PC-3 (cell line): ENCODE measurements around the gene EPHB2. TPM values are rescaled to one million over a fixed set of nuclear protein-coding genes. Genes with fewer than 3 reads are reported as not detected.

ENCODE experiments used
- ATAC-seq: fragments of 200-7000 bp; cut with Tn5 transposase; 2 replicates; pipeline ENCODE4 v1.9.1; 2020; ENCODE audit warnings: mild to moderate bottlenecking, moderate library complexity
- BruUV-seq: library from RNA; stranded (reverse); fragments of 400-500 nt; replicated peaks from 2 replicates; lab custom pipeline; 2021; lab: Mats Ljungman, UMichigan
- CTCF ChIA-PET: fragments of 300-600 bp; sonication (Branson Sonifier 250); formaldehyde crosslinking; loops from one replicate; lab custom pipeline; 2022; ENCODE audit warnings: antibody characterized with exemption; lab: Charles Lee
- POLR2A ChIA-PET: fragments of 300-600 bp; sonication (Branson Sonifier 250); formaldehyde crosslinking; loops from one replicate; lab custom pipeline; 2022; ENCODE audit warnings: antibody characterized with exemption; ENCODE audit not compliant: unreplicated experiment; lab: Charles Lee
- DNase-seq: peaks from one replicate; pipeline ENCODE4 v3.0.0-alpha.2; 2015
- H2AFZ ChIP-seq: fragments of 300-600 bp; sonication (generic); 2 replicates; pipeline ENCODE4 v1.6.0; 2016; ENCODE audit warnings: antibody characterized with exemption, low read length
- H3F3A ChIP-seq: fragments of 300-600 bp; sonication (generic); one replicate; pipeline ENCODE4 v1.6.0; 2017; ENCODE audit warnings: antibody characterized with exemption, low read length, control low read depth, mild to moderate bottlenecking; ENCODE audit not compliant: unreplicated experiment
- H3K27ac ChIP-seq: fragments of 300-600 bp; sonication (generic); 2 replicates; pipeline ENCODE4 v1.5.1; 2016; ENCODE audit warnings: mild to moderate bottlenecking, low read length
- H3K27me3 ChIP-seq: fragments of 300-600 bp; sonication (generic); 2 replicates; pipeline ENCODE4 v1.6.1; 2016; ENCODE audit warnings: low read length, mixed read lengths
- H3K36me3 ChIP-seq: fragments of 300-600 bp; sonication (generic); 2 replicates; pipeline ENCODE4 v1.6.1; 2016; ENCODE audit warnings: low read depth, mixed run types, low read length, mixed read lengths
- H3K4me1 ChIP-seq: fragments of 300-600 bp; sonication (generic); 2 replicates; pipeline ENCODE4 v1.5.1; 2016; ENCODE audit warnings: low read length; ENCODE audit not compliant: insufficient read depth
- H3K4me2 ChIP-seq: fragments of 300-600 bp; sonication (generic); 2 replicates; pipeline ENCODE4 v1.6.0; 2016; ENCODE audit warnings: low read length
- H3K4me3 ChIP-seq: fragments of 300-600 bp; sonication (generic); 2 replicates; pipeline ENCODE4 v1.5.1; 2016; ENCODE audit warnings: mild to moderate bottlenecking, low read length, mixed read lengths
- H3K79me2 ChIP-seq: fragments of 300-600 bp; sonication (generic); 2 replicates; pipeline ENCODE4 v1.6.1; 2017; ENCODE audit warnings: low read length, mixed read lengths
- H3K9ac ChIP-seq: fragments of 300-600 bp; sonication (generic); 2 replicates; pipeline ENCODE4 v1.6.0; 2016; ENCODE audit warnings: mild to moderate bottlenecking, low read length
- H3K9me2 ChIP-seq: fragments of 300-600 bp; sonication (generic); replicated peaks from 2 replicates; pipeline ENCODE4 v1.6.1; 2016; ENCODE audit warnings: mixed run types, low read length, mixed read lengths
- H3K9me3 ChIP-seq: fragments of 300-600 bp; sonication (generic); 2 replicates; pipeline ENCODE4 v1.6.1; 2016; ENCODE audit warnings: low read length, mixed read lengths
- H4K20me1 ChIP-seq: fragments of 300-600 bp; sonication (generic); 2 replicates; pipeline ENCODE4 v1.6.1; 2016; ENCODE audit warnings: low read length, mixed read lengths
- CTCF ChIP-seq: fragments of 300-600 bp; sonication (generic); conservative IDR thresholded peaks from 2 replicates; pipeline ENCODE4 v1.5.1; 2017; ENCODE audit warnings: antibody characterized with exemption, low read depth, mild to moderate bottlenecking, low read length
- EZH2 ChIP-seq: fragments of 300-600 bp; sonication (generic); IDR thresholded peaks from one replicate; pipeline ENCODE4 v1.6.1; 2017; ENCODE audit warnings: antibody characterized with exemption, mild to moderate bottlenecking, low read length; ENCODE audit not compliant: unreplicated experiment
- EZH2phosphoT487 ChIP-seq: fragments of 300-600 bp; sonication (generic); IDR thresholded peaks from 2 replicates; pipeline ENCODE4 v1.6.1; 2018; ENCODE audit warnings: mild to moderate bottlenecking, antibody characterized with exemption, low read length, borderline replicate concordance
- intact Hi-C: fragments of 100-400 bp; cut with micrococcal nuclease; formaldehyde crosslinking; loops from 2 replicates; pipeline ENCODE4 v1.9.0; 2023
- total RNA-seq: library from RNA; depleted of rRNA; stranded (reverse); fragments of >200 nt; gene quantifications from 2 replicates; pipeline ENCODE4 v1.2.3, GENCODE V29; 2014

The EPHB2 gene
- total RNA-seq, 1 experiment from 2014 or later = 23.2 TPM

DNA sequence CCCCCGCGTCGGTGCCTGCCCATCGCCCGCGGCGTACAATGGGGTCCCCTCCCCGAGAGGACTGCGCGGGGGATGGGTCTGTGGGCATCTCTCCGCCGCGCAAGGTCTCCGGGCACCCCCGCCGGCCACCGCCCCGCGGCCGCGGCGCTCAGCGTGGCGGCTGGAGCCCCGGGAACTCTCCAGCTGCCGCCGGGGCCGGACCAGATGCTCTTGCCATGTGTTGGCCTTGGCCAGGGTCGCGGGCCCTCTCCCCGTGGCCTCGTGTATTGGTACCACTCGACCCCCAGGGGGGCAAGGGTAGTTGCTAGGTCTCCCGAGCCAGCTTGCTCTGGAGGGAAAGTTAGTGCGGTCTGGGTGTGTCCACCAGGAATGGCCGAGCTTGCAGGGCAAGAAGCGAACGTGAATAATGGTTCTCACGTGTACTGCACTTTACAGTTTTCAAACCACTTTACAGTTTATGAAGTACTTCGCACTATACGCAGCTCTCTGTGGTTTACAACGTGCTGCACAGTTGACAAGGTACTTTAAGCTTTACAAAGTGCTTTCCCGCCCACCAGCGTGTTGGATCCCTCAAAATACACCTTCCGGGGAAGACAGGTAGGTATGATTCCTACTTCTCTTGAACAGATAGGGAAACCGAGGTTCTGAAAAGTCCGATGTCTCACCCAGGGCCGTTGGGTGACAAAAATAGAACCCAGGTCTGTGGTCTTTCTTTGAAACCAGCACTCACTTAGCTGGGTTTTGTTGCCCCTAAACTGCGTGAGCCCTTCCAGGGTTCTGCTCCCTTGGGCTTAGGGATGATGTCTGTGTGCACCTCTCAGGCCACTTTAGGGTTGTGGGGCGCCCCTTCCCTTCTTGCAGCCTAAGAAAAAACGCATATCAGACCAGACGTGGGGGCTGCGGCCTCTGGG is 1.2 kb downstream of the EPHB2 start:
- no TSS peak for BruUV-seq
- ChIA-PET POLR2A (no interaction called here), CTCF (interaction anchor here (1.5 kb wide), 1 partner anchor 7 kb away, joined by 7 read pairs; no protein-coding TSS in a partner anchor)
- peak overlapping the region; percentile 25 for H3K9ac ChIP-seq
- no peaks in the 10 kb centered on the region for H3F3A ChIP-seq
- peaks cover 6% of the 10 kb centered on the region; the same call in 1 of the 2 replicates for H3K79me2 ChIP-seq
- no peak for TF ChIP-seq CTCF
- no peak for TF ChIP-seq EZH2
- TF ChIP-seq EZH2phosphoT487 = no peak
- no peaks in the 10 kb centered on the region for H3K36me3 ChIP-seq
- ATAC-seq = peak; percentile 5; the same call in 1 of the 2 replicates
- H3K4me3 ChIP-seq = peak overlapping the region; percentile 81
- H3K27me3 ChIP-seq = no peaks in the 10 kb centered on the region
- no peak overlapping the region for H3K27ac ChIP-seq
- no peaks in the 10 kb centered on the region for H3K9me2 ChIP-seq
- peak overlapping the region; percentile 100 for H3K4me2 ChIP-seq
- H2AFZ ChIP-seq = peak overlapping the region; percentile 92
- no peaks in the 10 kb centered on the region for H3K9me3 ChIP-seq
- H4K20me1 ChIP-seq = peaks cover 6% of the 10 kb centered on the region; the same call in 1 of the 2 replicates
- H3K4me1 ChIP-seq = peaks cover 20% of the 10 kb centered on the region
- peak; percentile 12 for DNase-seq
- intact Hi-C loops = loop anchor here (5.0 kb wide), 1 partner anchor 35 kb away; no protein-coding TSS in a partner anchor

DNA sequence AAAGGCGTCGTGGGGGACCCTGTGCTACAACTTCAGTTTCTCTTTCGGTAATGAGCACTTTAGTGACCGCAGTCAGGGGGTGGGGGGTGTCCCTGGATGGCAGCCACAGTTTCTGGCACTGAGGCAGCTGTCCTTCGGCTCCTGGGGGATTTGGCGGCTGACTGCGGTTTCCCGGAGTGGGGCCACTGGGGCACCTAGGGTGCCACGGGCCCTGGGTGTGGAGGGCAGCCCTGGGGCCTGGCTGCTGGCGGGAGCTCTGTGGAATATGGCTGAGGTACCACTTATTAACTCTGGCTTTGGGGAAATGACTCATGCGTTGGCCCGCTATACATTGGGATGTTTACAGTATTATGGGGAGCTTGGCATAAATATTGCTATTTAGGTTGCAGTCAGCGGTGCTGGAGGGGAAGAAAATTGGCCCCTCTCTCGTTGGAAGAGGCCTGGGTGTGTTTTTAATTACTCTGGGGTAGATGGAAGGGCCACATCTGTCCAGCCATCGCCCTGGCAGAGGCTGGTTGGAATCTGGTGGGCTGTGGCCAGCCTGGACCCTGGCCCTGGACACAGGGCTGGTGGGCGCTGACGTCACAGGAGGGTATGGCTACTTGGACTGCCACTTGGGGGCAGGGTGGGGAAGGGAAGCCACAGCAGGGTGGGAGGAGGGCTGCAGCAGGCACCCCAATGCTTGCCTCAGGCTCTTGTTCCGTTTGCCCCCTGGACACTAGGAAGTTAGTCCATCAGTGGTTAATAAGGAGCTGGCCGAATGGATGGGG is 2.0 kb downstream of the EPHB2 start:
- ATAC-seq = peak; percentile 76
- peak overlapping the region; percentile 100 for H3K4me2 ChIP-seq
- H3F3A ChIP-seq = no peaks in the 10 kb centered on the region
- H3K9ac ChIP-seq = no peak overlapping the region
- no peak overlapping the region for H3K27ac ChIP-seq
- BruUV-seq = no TSS peak
- no peaks in the 10 kb centered on the region for H3K9me3 ChIP-seq
- H3K4me1 ChIP-seq = peaks cover 20% of the 10 kb centered on the region
- H2AFZ ChIP-seq = no peak overlapping the region
- peaks cover 6% of the 10 kb centered on the region; the same call in 1 of the 2 replicates for H3K79me2 ChIP-seq
- peaks cover 6% of the 10 kb centered on the region; the same call in 1 of the 2 replicates for H4K20me1 ChIP-seq
- TF ChIP-seq EZH2 = no peak
- TF ChIP-seq CTCF = no peak
- no peak for TF ChIP-seq EZH2phosphoT487
- DNase-seq = peak; percentile 71
- ChIA-PET POLR2A (interaction anchor here (0.5 kb wide), 1 partner anchor 1068 kb away, joined by 5 read pairs; no protein-coding TSS in a partner anchor), CTCF (interaction anchor here (1.5 kb wide), 1 partner anchor 8 kb away, joined by 7 read pairs; no protein-coding TSS in a partner anchor)
- intact Hi-C loops = loop anchor here (5.0 kb wide), 1 partner anchor 35 kb away; no protein-coding TSS in a partner anchor
- no peaks in the 10 kb centered on the region for H3K36me3 ChIP-seq
- no peaks in the 10 kb centered on the region for H3K9me2 ChIP-seq
- no peaks in the 10 kb centered on the region for H3K27me3 ChIP-seq
- H3K4me3 ChIP-seq = peak overlapping the region; percentile 81; the same call in 1 of the 2 replicates
